Adrenal gland (tissue), 5 donors: ENCODE measurements around the gene PTPRN2.
"Not testable (repeated sequence)": the region's sequence is repeated elsewhere in the genome, so short reads cannot be mapped to it uniquely, and the experiment has no call there.

ENCODE experiments used
- POLR2A ChIP-seq, 2 donors: fragments of 450-650 bp; IDR thresholded peaks; one replicate each; pipeline ENCODE4 v1.6.1; 2017; ENCODE audit warnings: antibody characterized with exemption in 2 of 2, mild to moderate bottlenecking in 2 of 2, moderate library complexity in 1 of 2
- TF ChIP-seq, protein P1 (sequence below), 6 experiments: fragments of 450-650 bp in 4 of 6; fragments of 200-600 bp in 2 of 6; sonication (generic) in 1 of 6; IDR thresholded peaks; 1 replicate in 5 of 6; 2 replicates in 1 of 6; pipeline versions ENCODE4 v1.5.1 to v1.8.0; 2016 to 2021; ENCODE audit warnings: antibody characterized with exemption in 6 of 6, mild to moderate bottlenecking in 2 of 6, moderate library complexity in 1 of 6
- donor health status: DM: no; HTN: no; CAD: no.

DNA sequence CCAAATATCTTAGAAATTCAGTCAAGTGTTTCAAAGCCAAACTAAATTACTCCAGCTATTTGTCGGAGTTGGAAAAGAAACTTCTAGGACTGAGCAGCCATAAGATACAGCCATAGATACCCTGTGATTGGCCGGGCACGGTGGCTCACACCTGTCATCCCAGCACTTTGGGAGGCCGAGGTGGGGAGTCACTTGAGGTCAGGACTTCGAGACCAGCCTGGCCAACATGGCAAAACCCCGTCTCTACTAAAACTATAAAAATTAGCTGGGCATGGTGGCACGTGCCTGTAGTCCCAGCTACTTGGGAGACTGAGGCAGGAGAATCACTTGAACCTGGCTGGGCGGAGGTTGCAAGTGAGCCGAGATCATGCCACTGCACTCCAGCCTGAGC, 607.3 kb downstream of the PTPRN2 start:
- TF ChIP-seq, protein P1, sequence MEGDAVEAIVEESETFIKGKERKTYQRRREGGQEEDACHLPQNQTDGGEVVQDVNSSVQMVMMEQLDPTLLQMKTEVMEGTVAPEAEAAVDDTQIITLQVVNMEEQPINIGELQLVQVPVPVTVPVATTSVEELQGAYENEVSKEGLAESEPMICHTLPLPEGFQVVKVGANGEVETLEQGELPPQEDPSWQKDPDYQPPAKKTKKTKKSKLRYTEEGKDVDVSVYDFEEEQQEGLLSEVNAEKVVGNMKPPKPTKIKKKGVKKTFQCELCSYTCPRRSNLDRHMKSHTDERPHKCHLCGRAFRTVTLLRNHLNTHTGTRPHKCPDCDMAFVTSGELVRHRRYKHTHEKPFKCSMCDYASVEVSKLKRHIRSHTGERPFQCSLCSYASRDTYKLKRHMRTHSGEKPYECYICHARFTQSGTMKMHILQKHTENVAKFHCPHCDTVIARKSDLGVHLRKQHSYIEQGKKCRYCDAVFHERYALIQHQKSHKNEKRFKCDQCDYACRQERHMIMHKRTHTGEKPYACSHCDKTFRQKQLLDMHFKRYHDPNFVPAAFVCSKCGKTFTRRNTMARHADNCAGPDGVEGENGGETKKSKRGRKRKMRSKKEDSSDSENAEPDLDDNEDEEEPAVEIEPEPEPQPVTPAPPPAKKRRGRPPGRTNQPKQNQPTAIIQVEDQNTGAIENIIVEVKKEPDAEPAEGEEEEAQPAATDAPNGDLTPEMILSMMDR (IDR thresholded peaks at IDR 0.05), result not testable (repeated sequence)
- not testable (repeated sequence) for TF ChIP-seq POLR2A (IDR thresholded peaks at IDR 0.05)
